Pericardium fibroblast (primary cell): ENCODE data around the gene ZMYM2. TPM values are rescaled to one million over a fixed set of nuclear protein-coding genes. Genes with fewer than 3 reads are reported as not detected.

Experiments used
- total RNA-seq: library from RNA; depleted of rRNA; stranded (reverse); fragments of >200 nt; gene quantifications from 2 replicates; pipeline ENCODE4 v1.2.3, GENCODE V29; 2015

ZMYM2 gene
- 24.5 and 31.5 TPM in 2 replicates for total RNA-seq

GRCh38 chr13:19958155-19959111 lies at the start of gene ZMYM2:
Gene ZMYM2 (plus strand): TSS chr13:19958727. CDS start chr13:19993073, 34,346 bp downstream.

Other genes with a start within 250 kb of the ZMYM2 start
- 26.0 and 41.9 TPM in 2 replicates for gene PSPC1, start 175.8 kb upstream of the ZMYM2 start, total RNA-seq
- gene ZMYM5, start 95.1 kb upstream of the ZMYM2 start, total RNA-seq = 6.1 and 8.3 TPM in 2 replicates
- 0.12 and 0.34 TPM in 2 replicates for gene GJA3, start 202.3 kb downstream of the ZMYM2 start, total RNA-seq
- 0.12 and 0.60 TPM in 2 replicates for gene GJB2, start 234.2 kb downstream of the ZMYM2 start, total RNA-seq